Brain microvascular endothelial cell (primary cell): ENCODE data around the gene SAMD5.
A peak's percentile ranks its signal among the peaks of the same experiment; 100 is the strongest.

Experiments used
- DNase-seq: peaks from one replicate; pipeline ENCODE4 v3.0.0-alpha.2; 2020
- H3K27ac ChIP-seq: fragments of 250-450 bp; sonication (Bioruptor Pico); 2 replicates; pipeline ENCODE4 v1.5.1; 2020; ENCODE audit warnings: mild to moderate bottlenecking, moderate library complexity
- H3K27me3 ChIP-seq: fragments of 250-450 bp; sonication (Bioruptor Pico); replicated peaks from 2 replicates; pipeline ENCODE4 v1.5.1; 2020; ENCODE audit warnings: mild to moderate bottlenecking
- H3K36me3 ChIP-seq: fragments of 250-450 bp; sonication (Bioruptor Pico); replicated peaks from 2 replicates; pipeline ENCODE4 v1.5.1; 2020; ENCODE audit warnings: mild to moderate bottlenecking
- H3K4me3 ChIP-seq: 2 replicates; pipeline ENCODE4 v1.5.1; 2011; ENCODE audit warnings: low read depth, mild to moderate bottlenecking, control low read depth, low read length, moderate library complexity
- CTCF ChIP-seq: IDR thresholded peaks from 2 replicates; pipeline ENCODE4 v1.5.1; 2011; ENCODE audit warnings: low read depth, mild to moderate bottlenecking, moderate library complexity, low read length, control low read depth, inconsistent platforms; ENCODE audit errors: missing control alignments
- in situ Hi-C: cut with HindIII; loops from 2 replicates; pipeline ENCODE4 v1.10.0; 2017; ENCODE audit warnings: low sequenced_read_pairs, low pct_ligation_motif_present

The SAMD5 gene

GRCh38 chr6:147508042-147508865 lies at the start of gene SAMD5:
TSS of gene SAMD5 (plus strand) at chr6:147508690. CDS start at chr6:147508929, 239 bp downstream.
- peak; percentile 10 for TF ChIP-seq CTCF
- Histone ChIP-seq H3K27ac (no peak within 1 kb of the TSS), H3K4me3 (peak within 1 kb of the TSS; percentile 70), H3K27me3 (peaks cover 2% of the 10 kb centered on the region), H3K36me3 (no peaks in the 10 kb centered on the region)
- DNase-seq: peak; percentile 40
- in situ Hi-C loops: no loop called here

DNA sequence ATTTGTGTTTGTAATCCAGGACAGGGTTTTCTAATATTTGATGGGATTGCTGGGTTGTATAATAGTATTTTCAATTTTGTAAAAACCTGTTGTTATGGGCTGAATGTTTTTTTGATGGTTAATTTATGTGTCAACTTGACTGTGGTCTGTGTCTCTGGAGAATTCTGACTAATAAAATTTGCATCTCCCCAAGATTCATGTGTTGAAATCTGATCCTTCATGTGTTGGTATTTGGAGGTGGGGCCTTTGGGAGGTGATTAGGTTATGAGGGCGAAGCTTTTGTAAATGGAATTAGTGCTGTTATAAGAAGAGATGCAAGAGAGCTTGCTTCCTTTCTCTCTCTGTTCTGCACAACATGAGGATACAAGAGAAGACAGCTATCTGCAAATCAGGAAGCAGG lies 48.7 kb upstream of the SAMD5 start:
- in situ Hi-C loops: no loop called here
- no peaks in the 10 kb centered on the region for H3K27me3 ChIP-seq

GRCh38 chr6:147463651-147464050 lies 44.8 kb upstream of the SAMD5 start:
- Histone ChIP-seq H3K27me3 (no peaks in the 10 kb centered on the region), H3K36me3 (no peaks in the 10 kb centered on the region), H3K4me3 (no peak overlapping the region), H3K27ac (no peak overlapping the region)
- no peak for TF ChIP-seq CTCF
- no peak for DNase-seq
- in situ Hi-C loops: no loop called here

More for the DNA sequence above, 48.7 kb upstream of the SAMD5 start:
- no peak overlapping the region for H3K4me3 ChIP-seq
- no peak for DNase-seq
- no peak for TF ChIP-seq CTCF
- no peak overlapping the region for H3K27ac ChIP-seq
- H3K36me3 ChIP-seq: no peaks in the 10 kb centered on the region

GRCh38 chr6:147467428-147467827 lies 41.1 kb upstream of the SAMD5 start:
- in situ Hi-C loops: no loop called here
- Histone ChIP-seq H3K27me3 (no peaks in the 10 kb centered on the region), H3K27ac (no peak overlapping the region), H3K36me3 (no peaks in the 10 kb centered on the region), H3K4me3 (no peak overlapping the region)
- no peak for TF ChIP-seq CTCF
- DNase-seq: no peak

DNA sequence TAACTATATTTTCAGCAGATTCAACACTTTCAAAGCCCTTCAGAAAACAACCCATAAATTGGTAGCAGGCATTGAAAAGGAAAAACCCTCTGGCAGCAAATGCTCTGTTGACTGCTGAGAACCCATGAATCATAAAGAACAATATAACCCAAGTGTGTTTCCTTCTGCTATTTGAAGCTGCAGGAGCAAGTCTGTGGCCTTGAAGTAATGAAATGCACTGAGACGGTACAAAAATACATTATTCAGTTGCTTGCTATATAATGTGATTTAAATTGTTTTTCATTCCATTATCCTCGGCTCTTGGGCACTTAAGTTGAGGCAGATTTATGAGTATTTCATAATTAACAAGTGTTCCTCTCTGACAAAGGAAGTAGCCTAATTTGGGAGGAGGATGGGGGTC lies 40.6 kb upstream of the SAMD5 start:
- TF ChIP-seq CTCF: no peak
- no peak for DNase-seq
- H3K27me3 ChIP-seq: no peaks in the 10 kb centered on the region
- H3K4me3 ChIP-seq: no peak overlapping the region
- no peaks in the 10 kb centered on the region for H3K36me3 ChIP-seq
- in situ Hi-C loops: no loop called here
- H3K27ac ChIP-seq: no peak overlapping the region

DNA sequence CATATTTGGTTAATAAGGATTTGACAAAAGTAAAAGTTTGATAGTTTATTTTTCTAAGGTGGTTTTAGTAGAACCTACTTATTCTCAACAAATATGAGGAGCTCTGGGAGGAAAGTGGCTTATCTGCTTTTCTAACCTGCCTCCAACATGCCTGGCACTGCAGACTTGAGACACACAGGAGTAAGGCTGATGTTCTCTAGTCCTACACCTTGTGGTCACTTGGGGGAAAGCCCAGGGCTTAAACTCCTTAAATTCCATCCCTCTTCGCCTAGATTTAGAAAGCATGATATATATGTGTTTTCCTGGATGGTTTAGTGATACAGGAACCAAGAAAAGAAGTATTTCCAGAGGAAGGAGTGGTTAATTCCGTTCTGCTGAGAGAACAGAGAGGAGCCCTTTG lies 39.9 kb upstream of the SAMD5 start:
- TF ChIP-seq CTCF: peak; percentile 13
- no peak overlapping the region for H3K4me3 ChIP-seq
- in situ Hi-C loops: no loop called here
- no peak for DNase-seq
- no peak overlapping the region for H3K27ac ChIP-seq
- no peaks in the 10 kb centered on the region for H3K27me3 ChIP-seq
- H3K36me3 ChIP-seq: no peaks in the 10 kb centered on the region
